Panc1 (cell line): ENCODE results near the gene TDRD7. TPM values are rescaled to one million over a fixed set of nuclear protein-coding genes. Genes with fewer than 3 reads are reported as not detected.

Experiments
- ATAC-seq: fragments of 200-7000 bp; cut with Tn5 transposase; 2 replicates; pipeline ENCODE4 v1.9.1; 2020; ENCODE audit warnings: mild to moderate bottlenecking, moderate library complexity
- Bru-seq: library from RNA; stranded (reverse); fragments of 400-500 nt; gene quantifications from one replicate; lab custom pipeline; 2021; lab: Mats Ljungman, UMichigan
- BruChase-seq, 2 experiments: library from RNA; stranded (reverse); fragments of 400-500 nt; gene quantifications; one replicate each; lab custom pipeline; 2021; lab: Mats Ljungman, UMichigan
- BruUV-seq: library from RNA; stranded (reverse); fragments of 400-500 nt; replicated peaks from 2 replicates; lab custom pipeline; 2021; lab: Mats Ljungman, UMichigan
- CTCF ChIA-PET: fragments of 300-600 bp; sonication (Branson Sonifier 250); formaldehyde crosslinking; loops from one replicate; lab custom pipeline; 2022; ENCODE audit warnings: antibody characterized with exemption; lab: Charles Lee
- POLR2A ChIA-PET: fragments of 300-600 bp; sonication (Branson Sonifier 250); formaldehyde crosslinking; loops from one replicate; lab custom pipeline; 2022; ENCODE audit warnings: antibody characterized with exemption; lab: Charles Lee
- DNase-seq: peaks from one replicate; pipeline ENCODE4 v3.0.0-alpha.2; 2010; ENCODE audit warnings: low read depth, low spot score
- H3K27ac ChIP-seq: 2 replicates; pipeline ENCODE4 v1.5.1; 2011; ENCODE audit warnings: mild to moderate bottlenecking, low read length, inconsistent platforms
- H3K27me3 ChIP-seq: fragments of 200-500 bp; sonication (Bioruptor generic); 2 replicates; pipeline ENCODE4 v1.6.0; 2014; ENCODE audit warnings: low read length, inconsistent platforms; ENCODE audit not compliant: control insufficient read depth, insufficient read depth
- H3K36me3 ChIP-seq: fragments of 200-500 bp; sonication (Bioruptor generic); 2 replicates; pipeline ENCODE4 v1.5.1; 2014; ENCODE audit warnings: inconsistent platforms, mild to moderate bottlenecking, low read length, moderate library complexity; ENCODE audit not compliant: control insufficient read depth, insufficient read depth
- H3K4me1 ChIP-seq: 2 replicates; pipeline ENCODE4 v1.5.1; 2011; ENCODE audit warnings: inconsistent platforms, mild to moderate bottlenecking, low read length, moderate library complexity; ENCODE audit not compliant: control insufficient read depth, insufficient read depth
- H3K4me3 ChIP-seq, 2 experiments: 2 replicates each; pipeline ENCODE4 v1.5.1; 2011 to 2012; ENCODE audit warnings: low read depth in 2 of 2, low read length in 2 of 2, mild to moderate bottlenecking in 2 of 2, inconsistent platforms in 1 of 2, moderate library complexity in 1 of 2
- H3K9me3 ChIP-seq: fragments of 200-500 bp; sonication (Bioruptor generic); 2 replicates; pipeline ENCODE4 v1.5.1; 2014; ENCODE audit warnings: low read depth, mild to moderate bottlenecking, inconsistent platforms, low read length, moderate library complexity; ENCODE audit not compliant: control insufficient read depth, insufficient read depth
- CTCF ChIP-seq: fragments of 450-650 bp; IDR thresholded peaks from 2 replicates; pipeline ENCODE4 v1.5.1; 2017; ENCODE audit warnings: mild to moderate bottlenecking
- POLR2AphosphoS5 ChIP-seq: IDR thresholded peaks from 2 replicates; pipeline ENCODE4 v1.6.1; 2012; ENCODE audit warnings: mild to moderate bottlenecking, low read depth, low read length, moderate library complexity
- REST ChIP-seq, 2 experiments: IDR thresholded peaks; 2 replicates each; pipeline ENCODE4 v1.6.1; 2011 to 2012; ENCODE audit warnings: low read depth in 2 of 2, control low read depth in 1 of 2, low read length in 1 of 2, mild to moderate bottlenecking in 1 of 2, moderate library complexity in 1 of 2; ENCODE audit not compliant: insufficient read depth in 1 of 2
- SIN3A ChIP-seq: IDR thresholded peaks from 2 replicates; pipeline ENCODE4 v1.6.1; 2012; ENCODE audit warnings: low read depth, mild to moderate bottlenecking, low read length, moderate library complexity, borderline replicate concordance; ENCODE audit not compliant: insufficient read depth
- TCF7L2 ChIP-seq: IDR thresholded peaks from 2 replicates; pipeline ENCODE4 v1.6.1; 2011; ENCODE audit warnings: mild to moderate bottlenecking, low read depth, low read length, inconsistent platforms
- in situ Hi-C: cut with HindIII; loops from 2 replicates; pipeline ENCODE4 v1.10.0; 2016; ENCODE audit warnings: low sequenced_read_pairs, low pct_unique_long_range_greater_than_20kb
- intact Hi-C: fragments of 100-400 bp; cut with micrococcal nuclease; formaldehyde crosslinking; loops from one replicate; pipeline ENCODE4 v1.10.0; 2022; ENCODE audit not compliant: unreplicated experiment
- long read RNA-seq: library from polyadenylated mRNA; unstranded; transcript quantifications from one replicate; pipeline ENCODE4 v2.0.0, GENCODE V29; 2021; ENCODE audit not compliant: unreplicated experiment
- polyA plus RNA-seq: library from polyadenylated mRNA; unstranded; fragments of >200 nt; gene quantifications from one replicate; pipeline ENCODE4 v1.2.1, GENCODE V29; 2012; ENCODE audit warnings: missing spikeins; ENCODE audit not compliant: insufficient read length
- total RNA-seq: library from RNA; stranded (reverse); gene quantifications from one replicate; pipeline ENCODE4 v1.2.1, GENCODE V29; 2021; ENCODE audit not compliant: unreplicated experiment

TDRD7 gene
- 10.6 TPM for total RNA-seq
- 5.5 TPM for polyA plus RNA-seq
- percentile 61 among the genes with signal in this experiment for Bru-seq, nascent RNA
- percentile 50 among the genes with signal in this experiment for BruChase-seq, experiment 1, labeled RNA remaining after a 2-hour chase
- percentile 55 among the genes with signal in this experiment for BruChase-seq, experiment 2, labeled RNA remaining after a 6-hour chase
- long read RNA-seq, transcript TDRD7-201 (17 exons, 3,834 nt): major isoform, 44 of 61 reads
- long read RNA-seq, partial matches to known transcripts: 5 of 61 reads
- long read RNA-seq, other reads (novel, unspliced or antisense): 12 of 61 reads

GRCh38 chr9:97411789-97412625, at the start of gene TDRD7:
TSS of gene TDRD7 (plus strand) at chr9:97412096. CDS start at chr9:97428466, 16,370 bp downstream.
- in situ Hi-C loops: no loop called here
- peak within 1 kb of the TSS; percentile 59 for H3K27ac ChIP-seq

More at GRCh38 chr9:97411789-97412625, at the start of gene TDRD7:
- ChIA-PET POLR2A (interaction anchor here (0.6 kb wide), 1 partner anchor 220 kb away, joined by 4 read pairs; no protein-coding TSS in a partner anchor), CTCF (interaction anchor here (1.4 kb wide), 1 partner anchor 187 kb away, joined by 8 read pairs; no protein-coding TSS in a partner anchor)
- Histone ChIP-seq H3K27me3 (peaks cover 2% of the 10 kb centered on the region; the same call in 1 of the 2 replicates), H3K9me3 (no peaks in the 10 kb centered on the region), H3K4me3 (peak within 1 kb of the TSS; percentile 72 to 74), H3K4me1 (peaks cover 3% of the 10 kb centered on the region; the same call in 1 of the 2 replicates), H3K36me3 (no peaks in the 10 kb centered on the region)
- BruUV-seq: no TSS peak
- intact Hi-C loops: no loop called here
- DNase-seq (no peak), ATAC-seq (peak; percentile 94)
- TF ChIP-seq POLR2AphosphoS5 (no peak), SIN3A (no peak), REST (IDR thresholded peaks at IDR 0.05; ENCODE audit: insufficient read depth in 1 of 2, low read depth in 2 of 2, low read length in 1 of 2) (peak in 1 of 2 experiments; percentile 38; a peak in 1 of 4 replicates), TCF7L2 (no peak), CTCF (peak; percentile 97)
